ENCODE data around the gene CPSF7. TPM values are rescaled to one million over a fixed set of nuclear protein-coding genes. Genes with fewer than 3 reads are reported as not detected.

The CPSF7 gene
- total RNA-seq, 1 experiment from 2014 or later: 145 TPM

DNA sequence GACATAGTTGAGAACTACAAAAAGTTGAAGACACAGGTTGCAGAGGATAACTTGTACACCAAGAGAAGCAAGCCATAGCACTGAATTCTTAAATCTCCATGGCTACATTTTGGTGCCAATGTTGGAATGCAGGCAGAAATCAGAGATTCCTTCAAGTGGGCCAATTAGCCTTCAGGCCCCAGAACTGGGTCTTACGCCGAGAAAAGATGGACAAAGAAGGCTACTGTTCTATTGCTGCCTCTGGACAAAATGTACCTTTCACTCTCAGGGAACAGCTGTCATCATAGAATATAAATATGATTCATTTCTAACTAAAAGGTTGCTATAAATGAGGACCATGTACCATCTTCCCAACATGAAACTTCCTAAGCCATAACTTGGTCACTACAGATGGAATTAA lies 23.7 kb downstream of the CPSF7 start:
- H3K27ac Mint-ChIP-seq: no peak overlapping the region
- no peak overlapping the region for H2BK15ac ChIP-seq (ENCODE audit: low read depth, low read length)
- no peak overlapping the region for H3T11ph ChIP-seq (ENCODE audit: low read length)
- no peak overlapping the region for H2AK5ac ChIP-seq (ENCODE audit: insufficient read length, low read length)
- no peak overlapping the region for H4K8ac ChIP-seq (replicated peaks; ENCODE audit: insufficient read length, low read depth, low read length)
- no peak overlapping the region for H3K56ac ChIP-seq (ENCODE audit: insufficient read length, low read depth, low read length)
- H3K4me3 Mint-ChIP-seq: no peak overlapping the region
- no peaks in the 10 kb centered on the region for H3K4me1 Mint-ChIP-seq
- no peak overlapping the region for H3K23ac ChIP-seq (ENCODE audit: insufficient read length, low read depth, low read length)
- H2BK12ac ChIP-seq (ENCODE audit: insufficient read length, low read depth, low read length): no peak overlapping the region
- no peak overlapping the region for H3K4me2 ChIP-seq (ENCODE audit: insufficient read depth, insufficient read length, low read length)
- H3K4ac ChIP-seq (ENCODE audit: low read depth, low read length): no peak overlapping the region
- H3K9me3 Mint-ChIP-seq: no peaks in the 10 kb centered on the region
- WGBS (ENCODE audit: extremely low coverage, insufficient read length, low lambda C conversion rate): no CpG with 5 or more reads among the region's 2 CpGs
- no peak overlapping the region for H3K9ac ChIP-seq (ENCODE audit: extremely low read depth, insufficient read length, low read length)
- no peaks in the 10 kb centered on the region for H3K9me3 ChIP-seq (ENCODE audit: control insufficient read depth, low read depth, low read length)
- H3K18ac ChIP-seq (ENCODE audit: insufficient read length, low read depth, low read length): no peak overlapping the region
- H4K5ac ChIP-seq (ENCODE audit: insufficient read length, low read depth, low read length): no peak overlapping the region
- no peak for DNase-seq
- no peak overlapping the region for H2BK20ac ChIP-seq (ENCODE audit: low read depth, low read length, poor library complexity, severe bottlenecking)
- H3K27me3 Mint-ChIP-seq (ENCODE audit: low read depth): no peaks in the 10 kb centered on the region
- no peak overlapping the region for H2BK120ac ChIP-seq (ENCODE audit: low read depth, low read length, poor library complexity, severe bottlenecking)
- no peak overlapping the region for H3K14ac ChIP-seq (ENCODE audit: insufficient read depth, low read length)
- H3K27me3 ChIP-seq (ENCODE audit: insufficient read depth, low read length): no peaks in the 10 kb centered on the region
- H3K27ac ChIP-seq (ENCODE audit: insufficient read length, low read depth, low read length): no peak overlapping the region
- no peak overlapping the region for H2AFZ ChIP-seq (ENCODE audit: low read length)
- no peak overlapping the region for H2BK5ac ChIP-seq (ENCODE audit: insufficient read length, low read length)
- H3K79me2 ChIP-seq (ENCODE audit: insufficient read depth, low read length): no peaks in the 10 kb centered on the region
- H3K36me3 Mint-ChIP-seq (ENCODE audit: insufficient read depth in 1 of 3, low read depth in 3 of 3): peaks cover 35 to 84% (median 80%) of the 10 kb centered on the region in 3 experiments
- no peaks in the 10 kb centered on the region for H3K23me2 ChIP-seq (ENCODE audit: insufficient read length, low read depth, low read length, poor library complexity, severe bottlenecking)
- H3K79me1 ChIP-seq (ENCODE audit: insufficient read depth, low read depth, low read length, poor library complexity, severe bottlenecking): no peaks in the 10 kb centered on the region
- no peaks in the 10 kb centered on the region for H4K20me1 ChIP-seq (ENCODE audit: control insufficient read depth, insufficient read depth, insufficient read length)
- TF ChIP-seq CTCF (conservative IDR thresholded peaks at IDR 0.05): no peak
- no peaks in the 10 kb centered on the region for H3K4me1 ChIP-seq (ENCODE audit: insufficient read depth, low read length)
- H4K91ac ChIP-seq (ENCODE audit: insufficient read length, low read depth, low read length): no peak overlapping the region
